Measurements from ENCODE around the gene OR2D2. TPM values are rescaled to one million over a fixed set of nuclear protein-coding genes. Genes with fewer than 3 reads are reported as not detected.

OR2D2 gene
- total and polyA plus RNA-seq, 2 of the 4 experiments (the other 2 are of a cell fraction), result 0.07 to 0.36 TPM

GRCh38 chr11:6845383-6845782 lies 46.9 kb downstream of the OR2D2 start, which contains the start of gene OR10A5:
TSS of gene OR10A5 (plus strand) at chr11:6845683. CDS start at chr11:6845683, 0 bp downstream.
- Histone ChIP-seq H4K8ac (ENCODE audit: low read depth in 2 of 2, low read length in 2 of 2) (no peak within 1 kb of the TSS), H3K18ac (ENCODE audit: low read depth, low read length) (no peak within 1 kb of the TSS), H3K56ac (ENCODE audit: extremely low read depth, insufficient read depth, low read length) (no peak within 1 kb of the TSS), H4K20me1 (ENCODE audit: insufficient read depth, low read length) (no peaks in the 10 kb centered on the region), H3K4me2 (ENCODE audit: low read depth, low read length) (no peak within 1 kb of the TSS), H3K27ac (ENCODE audit: insufficient read depth, low read length) (no peak within 1 kb of the TSS), H3K36me3 (ENCODE audit: control insufficient read depth, insufficient read depth, low read length) (no peaks in the 10 kb centered on the region), H2AFZ (replicated peaks; ENCODE audit: low read length, poor library complexity) (no peak within 1 kb of the TSS), H4K5ac (ENCODE audit: low read depth, low read length) (no peak within 1 kb of the TSS), H2AK9ac (replicated peaks; ENCODE audit: low read depth, low read length, poor library complexity) (no peak within 1 kb of the TSS), H3K4ac (ENCODE audit: low read depth, low read length) (no peak within 1 kb of the TSS), H3K27me3 (ENCODE audit: control insufficient read depth, insufficient read depth, low read length) (no peaks in the 10 kb centered on the region), H2BK5ac (ENCODE audit: low read depth, low read length, poor library complexity, severe bottlenecking) (no peak within 1 kb of the TSS), H3K14ac (replicated peaks; ENCODE audit: low read depth, low read length) (no peak within 1 kb of the TSS), H3K9me1 (ENCODE audit: insufficient read depth, low read length) (no peaks in the 10 kb centered on the region), H3K9ac (ENCODE audit: low read depth, low read length) (no peak within 1 kb of the TSS), H4K91ac (ENCODE audit: insufficient read depth, low read depth, low read length) (no peak within 1 kb of the TSS), H3K23ac (ENCODE audit: low read depth, low read length) (no peak within 1 kb of the TSS), H2BK120ac (ENCODE audit: low read depth, low read length) (no peak within 1 kb of the TSS), H3K4me1 (ENCODE audit: control insufficient read depth, insufficient read depth, low read length) (no peaks in the 10 kb centered on the region), H3K9me3 (ENCODE audit: control insufficient read depth, insufficient read depth, low read length) (no peaks in the 10 kb centered on the region), H2AK5ac (ENCODE audit: low read depth, low read length) (no peak within 1 kb of the TSS), H3K4me3 (ENCODE audit: insufficient read depth, low read depth, low read length) (no peak within 1 kb of the TSS), H2BK15ac (ENCODE audit: low read depth, low read length) (no peak within 1 kb of the TSS), H3K79me1 (ENCODE audit: low read depth in 1 of 2, low read length in 2 of 2) (no peaks in the 10 kb centered on the region), H2BK20ac (ENCODE audit: low read depth, low read length) (no peak within 1 kb of the TSS)
- WGBS, 2 experiments (ENCODE audit: extremely low coverage in 2 of 2, insufficient read length in 1 of 2), result 100% methylated on average over 1 of the region's 3 CpGs; no CpG with 5 or more reads in 1 of the 2 experiments
- no peak for ATAC-seq (ENCODE audit: low read depth)
- TF ChIP-seq CEBPB (IDR thresholded peaks at IDR 0.05; ENCODE audit: low read depth, low read length) (no peak), SMC3 (IDR thresholded peaks at IDR 0.05; ENCODE audit: low read depth, low read length) (no peak), MAFK (IDR thresholded peaks at IDR 0.05; ENCODE audit: low read depth, low read length) (no peak), RAD21 (IDR thresholded peaks at IDR 0.05; ENCODE audit: low read length) (no peak), MXI1 (IDR thresholded peaks at IDR 0.05; ENCODE audit: borderline replicate concordance, low read depth, low read length) (no peak), CHD1 (IDR thresholded peaks at IDR 0.05; ENCODE audit: low read depth, low read length) (no peak), BHLHE40 (IDR thresholded peaks at IDR 0.05; ENCODE audit: low read depth, low read length) (no peak), RFX5 (IDR thresholded peaks at IDR 0.05; ENCODE audit: low read depth, low read length) (no peak), POLR2A (IDR thresholded peaks at IDR 0.05; ENCODE audit: low read depth, low read length) (no peak), NFE2L2 (IDR thresholded peaks at IDR 0.05; ENCODE audit: low read depth, low read length) (no peak), RCOR1 (IDR thresholded peaks at IDR 0.05; ENCODE audit: insufficient replicate concordance, low read length) (no peak), FOS (IDR thresholded peaks at IDR 0.05; ENCODE audit: low read depth, low read length) (no peak), MAZ (IDR thresholded peaks at IDR 0.05; ENCODE audit: borderline replicate concordance, low read depth, low read length) (no peak)
- TF ChIP-seq, protein P1, sequence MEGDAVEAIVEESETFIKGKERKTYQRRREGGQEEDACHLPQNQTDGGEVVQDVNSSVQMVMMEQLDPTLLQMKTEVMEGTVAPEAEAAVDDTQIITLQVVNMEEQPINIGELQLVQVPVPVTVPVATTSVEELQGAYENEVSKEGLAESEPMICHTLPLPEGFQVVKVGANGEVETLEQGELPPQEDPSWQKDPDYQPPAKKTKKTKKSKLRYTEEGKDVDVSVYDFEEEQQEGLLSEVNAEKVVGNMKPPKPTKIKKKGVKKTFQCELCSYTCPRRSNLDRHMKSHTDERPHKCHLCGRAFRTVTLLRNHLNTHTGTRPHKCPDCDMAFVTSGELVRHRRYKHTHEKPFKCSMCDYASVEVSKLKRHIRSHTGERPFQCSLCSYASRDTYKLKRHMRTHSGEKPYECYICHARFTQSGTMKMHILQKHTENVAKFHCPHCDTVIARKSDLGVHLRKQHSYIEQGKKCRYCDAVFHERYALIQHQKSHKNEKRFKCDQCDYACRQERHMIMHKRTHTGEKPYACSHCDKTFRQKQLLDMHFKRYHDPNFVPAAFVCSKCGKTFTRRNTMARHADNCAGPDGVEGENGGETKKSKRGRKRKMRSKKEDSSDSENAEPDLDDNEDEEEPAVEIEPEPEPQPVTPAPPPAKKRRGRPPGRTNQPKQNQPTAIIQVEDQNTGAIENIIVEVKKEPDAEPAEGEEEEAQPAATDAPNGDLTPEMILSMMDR (conservative IDR thresholded peaks at IDR 0.05; ENCODE audit: low read depth, low read length), result no peak
- TF ChIP-seq, protein P2, sequence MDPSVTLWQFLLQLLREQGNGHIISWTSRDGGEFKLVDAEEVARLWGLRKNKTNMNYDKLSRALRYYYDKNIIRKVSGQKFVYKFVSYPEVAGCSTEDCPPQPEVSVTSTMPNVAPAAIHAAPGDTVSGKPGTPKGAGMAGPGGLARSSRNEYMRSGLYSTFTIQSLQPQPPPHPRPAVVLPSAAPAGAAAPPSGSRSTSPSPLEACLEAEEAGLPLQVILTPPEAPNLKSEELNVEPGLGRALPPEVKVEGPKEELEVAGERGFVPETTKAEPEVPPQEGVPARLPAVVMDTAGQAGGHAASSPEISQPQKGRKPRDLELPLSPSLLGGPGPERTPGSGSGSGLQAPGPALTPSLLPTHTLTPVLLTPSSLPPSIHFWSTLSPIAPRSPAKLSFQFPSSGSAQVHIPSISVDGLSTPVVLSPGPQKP (IDR thresholded peaks at IDR 0.05; ENCODE audit: borderline replicate concordance, low read depth, low read length), result no peak
- TF ChIP-seq, protein P3, sequence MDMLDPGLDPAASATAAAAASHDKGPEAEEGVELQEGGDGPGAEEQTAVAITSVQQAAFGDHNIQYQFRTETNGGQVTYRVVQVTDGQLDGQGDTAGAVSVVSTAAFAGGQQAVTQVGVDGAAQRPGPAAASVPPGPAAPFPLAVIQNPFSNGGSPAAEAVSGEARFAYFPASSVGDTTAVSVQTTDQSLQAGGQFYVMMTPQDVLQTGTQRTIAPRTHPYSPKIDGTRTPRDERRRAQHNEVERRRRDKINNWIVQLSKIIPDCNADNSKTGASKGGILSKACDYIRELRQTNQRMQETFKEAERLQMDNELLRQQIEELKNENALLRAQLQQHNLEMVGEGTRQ (IDR thresholded peaks at IDR 0.05; ENCODE audit: low read depth, low read length), result no peak
- in situ Hi-C loops (cut with MboI; ENCODE audit: low sequenced_read_pairs), result no loop called here
- dilution Hi-C loops (cut with HindIII; ENCODE audit: low sequenced_read_pairs, unreplicated experiment), result no loop called here
- POLR2A ChIA-PET (ENCODE audit: unreplicated experiment), result no interaction called here
- DNase-seq, result no peak
- no TSS peak for BruUV-seq (replicated peaks)
- intact Hi-C loops (cut with micrococcal nuclease), result no loop called here
- CTCF ChIA-PET, result no interaction called here

Data from IMR-90 (cell line).